NB4 (cell line): ENCODE results near the gene CR1L.

ENCODE experiments used
- DNase-seq: peaks from one replicate; pipeline ENCODE4 v3.0.0; 2010; ENCODE audit warnings: low read depth
- H3K4me3 ChIP-seq: one replicate; pipeline ENCODE4 v1.5.1; 2011; ENCODE audit warnings: mild to moderate bottlenecking, low read depth, low read length, moderate library complexity
- MYC ChIP-seq: IDR thresholded peaks from 2 replicates; pipeline ENCODE4 v1.6.1; 2011; ENCODE audit warnings: low read depth, low read length
- POLR2A ChIP-seq: IDR thresholded peaks from 2 replicates; pipeline ENCODE4 v1.6.1; 2011; ENCODE audit warnings: mild to moderate bottlenecking; ENCODE audit not compliant: insufficient read length; ENCODE audit errors: extremely low read depth
- TF ChIP-seq, protein P1 (sequence below): IDR thresholded peaks from one replicate; pipeline ENCODE4 v1.5.1; 2012; ENCODE audit warnings: low read depth, low read length
- TF ChIP-seq, protein P2 (sequence below): IDR thresholded peaks from 2 replicates; pipeline ENCODE4 v1.6.1; 2011; ENCODE audit warnings: low read depth, low read length

Gene CR1L

DNA sequence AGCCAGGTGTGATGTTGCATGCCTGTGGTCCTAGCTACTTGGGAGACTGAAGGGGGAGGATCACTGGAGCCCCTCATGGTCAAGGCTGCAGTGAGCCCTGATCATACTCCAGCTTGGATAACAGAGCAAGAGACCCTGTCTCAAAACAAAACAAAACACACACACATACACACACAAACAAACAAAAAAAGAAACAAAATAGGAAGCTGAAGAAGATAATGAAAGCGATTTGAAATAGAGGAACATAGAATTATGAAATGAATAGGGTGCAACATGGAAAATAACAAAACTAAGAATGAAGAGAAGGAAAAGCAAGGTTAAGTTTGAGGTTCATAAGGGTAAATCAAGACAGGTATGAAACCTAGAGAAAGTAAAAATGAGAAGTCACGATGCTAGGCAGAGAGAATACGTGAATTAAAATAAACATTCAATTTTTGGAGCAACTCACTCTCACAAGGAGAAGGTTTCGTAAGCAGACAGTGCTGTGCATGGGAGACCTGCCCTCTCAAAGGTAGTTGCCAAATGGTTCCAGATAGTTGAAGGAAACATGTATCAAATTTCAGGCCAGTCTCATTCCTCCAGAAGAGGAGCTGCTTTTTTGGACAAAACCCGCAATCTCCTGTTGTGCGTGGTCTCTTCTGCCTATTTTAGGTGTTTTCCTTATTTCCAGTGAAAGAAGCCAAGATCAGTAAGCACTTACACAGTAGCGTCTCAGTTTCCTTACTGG lies 110.2 kb downstream of the CR1L start:
- TF ChIP-seq, protein P1, sequence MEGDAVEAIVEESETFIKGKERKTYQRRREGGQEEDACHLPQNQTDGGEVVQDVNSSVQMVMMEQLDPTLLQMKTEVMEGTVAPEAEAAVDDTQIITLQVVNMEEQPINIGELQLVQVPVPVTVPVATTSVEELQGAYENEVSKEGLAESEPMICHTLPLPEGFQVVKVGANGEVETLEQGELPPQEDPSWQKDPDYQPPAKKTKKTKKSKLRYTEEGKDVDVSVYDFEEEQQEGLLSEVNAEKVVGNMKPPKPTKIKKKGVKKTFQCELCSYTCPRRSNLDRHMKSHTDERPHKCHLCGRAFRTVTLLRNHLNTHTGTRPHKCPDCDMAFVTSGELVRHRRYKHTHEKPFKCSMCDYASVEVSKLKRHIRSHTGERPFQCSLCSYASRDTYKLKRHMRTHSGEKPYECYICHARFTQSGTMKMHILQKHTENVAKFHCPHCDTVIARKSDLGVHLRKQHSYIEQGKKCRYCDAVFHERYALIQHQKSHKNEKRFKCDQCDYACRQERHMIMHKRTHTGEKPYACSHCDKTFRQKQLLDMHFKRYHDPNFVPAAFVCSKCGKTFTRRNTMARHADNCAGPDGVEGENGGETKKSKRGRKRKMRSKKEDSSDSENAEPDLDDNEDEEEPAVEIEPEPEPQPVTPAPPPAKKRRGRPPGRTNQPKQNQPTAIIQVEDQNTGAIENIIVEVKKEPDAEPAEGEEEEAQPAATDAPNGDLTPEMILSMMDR, result no peak
- TF ChIP-seq, protein P2, sequence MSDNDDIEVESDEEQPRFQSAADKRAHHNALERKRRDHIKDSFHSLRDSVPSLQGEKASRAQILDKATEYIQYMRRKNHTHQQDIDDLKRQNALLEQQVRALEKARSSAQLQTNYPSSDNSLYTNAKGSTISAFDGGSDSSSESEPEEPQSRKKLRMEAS, result no peak
- TF ChIP-seq MYC, result no peak
- TF ChIP-seq POLR2A, result no peak
- peak overlapping the region; percentile 91 for H3K4me3 ChIP-seq
- DNase-seq, result peak; percentile 37

DNA sequence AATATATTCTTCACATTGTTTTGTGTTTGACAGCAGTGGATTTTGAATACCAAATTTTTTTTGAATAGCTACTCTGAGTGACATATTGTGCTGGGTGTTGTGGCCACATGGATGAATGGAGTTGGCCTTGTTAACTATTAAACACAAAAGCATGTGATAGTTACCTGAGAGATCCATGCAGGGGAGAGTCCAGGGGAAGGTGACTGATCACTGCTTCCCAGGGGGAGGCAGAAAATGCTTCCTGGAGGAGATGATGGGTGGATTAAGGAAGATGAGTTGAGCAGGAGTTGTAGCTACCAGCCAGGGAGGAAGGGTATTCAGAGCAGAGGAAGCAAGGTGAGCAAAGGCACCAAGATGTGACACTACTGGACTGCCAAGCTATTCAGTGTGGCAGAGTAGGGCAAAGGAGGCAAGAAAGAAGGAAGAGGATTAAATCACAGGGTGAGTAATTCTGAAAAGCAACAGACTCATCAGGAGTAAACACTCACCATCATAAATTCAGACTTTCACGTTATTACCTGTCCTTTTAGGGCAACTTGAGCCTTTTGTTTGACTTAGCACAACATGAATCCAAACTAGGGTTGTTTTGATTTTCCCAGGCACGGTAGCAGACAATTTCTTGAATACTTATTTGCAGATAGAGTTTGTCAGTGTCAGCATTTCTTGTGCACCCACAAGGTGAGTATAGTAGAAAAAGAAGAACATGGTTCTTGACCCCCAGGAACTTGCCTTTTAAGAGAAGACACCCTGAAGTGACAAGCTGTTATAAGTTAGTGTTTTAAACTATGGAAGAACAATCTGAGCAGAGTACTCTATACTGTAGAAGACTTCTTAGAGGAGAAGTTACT lies 111.1 kb downstream of the CR1L start:
- H3K4me3 ChIP-seq, result peak overlapping the region; percentile 10
- TF ChIP-seq, protein P1, result no peak
- TF ChIP-seq, protein P2, result no peak
- no peak for TF ChIP-seq POLR2A
- TF ChIP-seq MYC, result no peak
- DNase-seq, result no peak

DNA sequence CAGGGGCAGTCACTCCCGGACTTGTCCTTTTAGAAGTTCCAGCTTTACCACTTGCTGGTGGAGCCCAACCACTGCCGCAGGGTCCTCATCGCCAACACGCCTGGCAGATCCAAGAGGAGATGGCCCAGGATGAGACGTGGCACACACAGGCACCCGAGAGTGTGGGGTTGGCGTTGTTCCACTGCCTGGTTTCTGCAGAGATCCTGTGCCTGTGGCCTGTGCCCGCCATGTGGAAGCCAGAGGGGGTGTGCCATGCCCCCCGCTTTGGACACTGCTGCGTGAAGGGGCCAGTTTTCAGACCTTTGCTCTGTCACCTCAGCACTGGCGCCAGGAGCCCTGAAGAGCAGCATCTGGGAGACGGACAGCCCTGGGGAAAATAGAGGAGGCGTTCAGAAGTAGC lies 117.7 kb downstream of the CR1L start:
- H3K4me3 ChIP-seq, result no peak overlapping the region
- TF ChIP-seq, protein P2, result no peak
- TF ChIP-seq, protein P1, result no peak
- no peak for TF ChIP-seq MYC
- TF ChIP-seq POLR2A, result no peak
- no peak for DNase-seq

DNA sequence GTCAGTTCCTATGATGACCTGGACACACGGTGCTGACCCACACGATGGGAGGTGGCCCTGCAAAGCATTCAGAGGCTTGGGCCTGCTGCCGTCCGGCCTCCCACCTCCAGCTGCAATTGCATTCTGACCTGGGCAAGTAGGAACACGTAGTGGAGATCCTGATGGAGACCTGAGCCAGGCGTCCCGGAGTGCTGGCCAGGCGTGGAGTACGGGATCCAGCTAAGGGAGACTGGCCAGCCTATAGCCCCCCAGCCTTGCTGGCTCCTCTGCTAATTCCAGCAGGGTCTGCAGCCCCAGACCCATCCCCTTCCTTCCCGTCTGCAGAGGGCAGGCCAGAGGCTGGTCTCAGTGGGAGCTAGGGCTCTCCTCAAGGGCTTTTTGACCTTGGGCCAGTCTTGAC lies 118.2 kb downstream of the CR1L start:
- no peak for DNase-seq
- TF ChIP-seq, protein P1, result no peak
- TF ChIP-seq MYC, result no peak
- no peak for TF ChIP-seq POLR2A
- TF ChIP-seq, protein P2, result no peak
- H3K4me3 ChIP-seq, result no peak overlapping the region

DNA sequence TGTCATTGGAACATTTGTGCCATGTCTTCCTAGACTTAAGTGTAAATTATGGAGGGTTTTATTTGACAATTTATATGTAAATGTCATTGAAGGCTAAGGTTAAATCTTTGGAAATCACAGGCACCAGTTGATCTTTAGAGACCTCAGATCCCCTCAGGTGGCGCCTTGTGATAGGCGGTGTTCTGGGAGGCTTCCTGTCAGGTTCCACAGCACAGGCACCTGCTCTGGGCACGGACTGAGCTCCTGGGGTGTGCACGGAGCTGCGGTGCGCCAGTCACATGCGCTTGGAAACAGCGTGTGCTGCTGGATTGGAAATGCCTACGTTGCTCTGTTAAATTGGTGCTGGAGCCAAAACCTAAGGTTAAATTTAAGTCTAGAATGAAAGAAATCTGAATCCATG lies 119.0 kb downstream of the CR1L start:
- TF ChIP-seq, protein P1, result no peak
- TF ChIP-seq, protein P2, result no peak
- TF ChIP-seq POLR2A (no peak), MYC (no peak)
- DNase-seq, result no peak
- H3K4me3 ChIP-seq, result no peak overlapping the region
